ENCODE results near the gene TPM2. TPM values are rescaled to one million over a fixed set of nuclear protein-coding genes. Genes with fewer than 3 reads are reported as not detected.

TPM2 gene
- total and polyA plus RNA-seq, 9 of the 15 experiments (the other 6 are each of a cell fraction or from before 2014, with no cell fraction given), result 0.28 to 16.1 (median 4.5) TPM

DNA sequence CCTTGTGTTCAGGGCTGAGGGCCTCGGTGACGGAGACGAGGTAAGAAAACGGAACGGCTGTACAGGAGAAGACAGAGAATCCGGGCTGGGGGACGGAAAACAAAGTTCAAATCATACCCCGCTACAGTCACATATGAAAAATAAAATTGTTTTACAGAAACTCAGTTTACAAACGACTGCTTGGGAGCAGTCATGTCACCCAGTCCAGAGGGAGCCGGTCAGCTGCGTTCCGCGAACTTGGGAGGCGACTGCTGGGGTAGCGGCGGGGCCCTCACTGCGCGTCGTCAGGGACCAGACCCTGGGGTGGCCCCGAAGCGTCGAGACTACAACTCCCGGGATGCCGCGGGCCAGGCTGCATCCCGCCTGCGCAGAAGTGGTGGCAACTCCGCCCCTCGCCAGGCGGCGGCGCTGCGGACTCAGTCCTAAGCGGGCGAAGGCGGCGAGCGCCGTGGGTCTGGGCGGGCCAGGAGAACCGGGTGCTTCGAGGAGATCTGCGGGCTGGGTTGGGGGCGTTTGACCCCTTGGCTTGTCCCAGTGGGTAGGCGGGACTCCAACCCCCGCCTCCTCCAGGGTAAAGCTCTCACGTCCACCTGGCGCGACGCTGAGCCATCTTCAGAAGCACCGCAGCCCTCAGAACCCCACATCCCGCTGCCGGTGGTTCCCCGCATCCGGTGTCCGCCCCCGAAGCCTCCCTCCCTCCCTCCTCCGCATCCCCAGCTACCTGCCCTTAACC, 43.0 kb downstream of the TPM2 start (continued):
- peak; percentile 75 for TF ChIP-seq ETV1 (tag; conservative IDR thresholded peaks at IDR 0.05; ENCODE audit: low read depth)
- TF ChIP-seq, protein P1, sequence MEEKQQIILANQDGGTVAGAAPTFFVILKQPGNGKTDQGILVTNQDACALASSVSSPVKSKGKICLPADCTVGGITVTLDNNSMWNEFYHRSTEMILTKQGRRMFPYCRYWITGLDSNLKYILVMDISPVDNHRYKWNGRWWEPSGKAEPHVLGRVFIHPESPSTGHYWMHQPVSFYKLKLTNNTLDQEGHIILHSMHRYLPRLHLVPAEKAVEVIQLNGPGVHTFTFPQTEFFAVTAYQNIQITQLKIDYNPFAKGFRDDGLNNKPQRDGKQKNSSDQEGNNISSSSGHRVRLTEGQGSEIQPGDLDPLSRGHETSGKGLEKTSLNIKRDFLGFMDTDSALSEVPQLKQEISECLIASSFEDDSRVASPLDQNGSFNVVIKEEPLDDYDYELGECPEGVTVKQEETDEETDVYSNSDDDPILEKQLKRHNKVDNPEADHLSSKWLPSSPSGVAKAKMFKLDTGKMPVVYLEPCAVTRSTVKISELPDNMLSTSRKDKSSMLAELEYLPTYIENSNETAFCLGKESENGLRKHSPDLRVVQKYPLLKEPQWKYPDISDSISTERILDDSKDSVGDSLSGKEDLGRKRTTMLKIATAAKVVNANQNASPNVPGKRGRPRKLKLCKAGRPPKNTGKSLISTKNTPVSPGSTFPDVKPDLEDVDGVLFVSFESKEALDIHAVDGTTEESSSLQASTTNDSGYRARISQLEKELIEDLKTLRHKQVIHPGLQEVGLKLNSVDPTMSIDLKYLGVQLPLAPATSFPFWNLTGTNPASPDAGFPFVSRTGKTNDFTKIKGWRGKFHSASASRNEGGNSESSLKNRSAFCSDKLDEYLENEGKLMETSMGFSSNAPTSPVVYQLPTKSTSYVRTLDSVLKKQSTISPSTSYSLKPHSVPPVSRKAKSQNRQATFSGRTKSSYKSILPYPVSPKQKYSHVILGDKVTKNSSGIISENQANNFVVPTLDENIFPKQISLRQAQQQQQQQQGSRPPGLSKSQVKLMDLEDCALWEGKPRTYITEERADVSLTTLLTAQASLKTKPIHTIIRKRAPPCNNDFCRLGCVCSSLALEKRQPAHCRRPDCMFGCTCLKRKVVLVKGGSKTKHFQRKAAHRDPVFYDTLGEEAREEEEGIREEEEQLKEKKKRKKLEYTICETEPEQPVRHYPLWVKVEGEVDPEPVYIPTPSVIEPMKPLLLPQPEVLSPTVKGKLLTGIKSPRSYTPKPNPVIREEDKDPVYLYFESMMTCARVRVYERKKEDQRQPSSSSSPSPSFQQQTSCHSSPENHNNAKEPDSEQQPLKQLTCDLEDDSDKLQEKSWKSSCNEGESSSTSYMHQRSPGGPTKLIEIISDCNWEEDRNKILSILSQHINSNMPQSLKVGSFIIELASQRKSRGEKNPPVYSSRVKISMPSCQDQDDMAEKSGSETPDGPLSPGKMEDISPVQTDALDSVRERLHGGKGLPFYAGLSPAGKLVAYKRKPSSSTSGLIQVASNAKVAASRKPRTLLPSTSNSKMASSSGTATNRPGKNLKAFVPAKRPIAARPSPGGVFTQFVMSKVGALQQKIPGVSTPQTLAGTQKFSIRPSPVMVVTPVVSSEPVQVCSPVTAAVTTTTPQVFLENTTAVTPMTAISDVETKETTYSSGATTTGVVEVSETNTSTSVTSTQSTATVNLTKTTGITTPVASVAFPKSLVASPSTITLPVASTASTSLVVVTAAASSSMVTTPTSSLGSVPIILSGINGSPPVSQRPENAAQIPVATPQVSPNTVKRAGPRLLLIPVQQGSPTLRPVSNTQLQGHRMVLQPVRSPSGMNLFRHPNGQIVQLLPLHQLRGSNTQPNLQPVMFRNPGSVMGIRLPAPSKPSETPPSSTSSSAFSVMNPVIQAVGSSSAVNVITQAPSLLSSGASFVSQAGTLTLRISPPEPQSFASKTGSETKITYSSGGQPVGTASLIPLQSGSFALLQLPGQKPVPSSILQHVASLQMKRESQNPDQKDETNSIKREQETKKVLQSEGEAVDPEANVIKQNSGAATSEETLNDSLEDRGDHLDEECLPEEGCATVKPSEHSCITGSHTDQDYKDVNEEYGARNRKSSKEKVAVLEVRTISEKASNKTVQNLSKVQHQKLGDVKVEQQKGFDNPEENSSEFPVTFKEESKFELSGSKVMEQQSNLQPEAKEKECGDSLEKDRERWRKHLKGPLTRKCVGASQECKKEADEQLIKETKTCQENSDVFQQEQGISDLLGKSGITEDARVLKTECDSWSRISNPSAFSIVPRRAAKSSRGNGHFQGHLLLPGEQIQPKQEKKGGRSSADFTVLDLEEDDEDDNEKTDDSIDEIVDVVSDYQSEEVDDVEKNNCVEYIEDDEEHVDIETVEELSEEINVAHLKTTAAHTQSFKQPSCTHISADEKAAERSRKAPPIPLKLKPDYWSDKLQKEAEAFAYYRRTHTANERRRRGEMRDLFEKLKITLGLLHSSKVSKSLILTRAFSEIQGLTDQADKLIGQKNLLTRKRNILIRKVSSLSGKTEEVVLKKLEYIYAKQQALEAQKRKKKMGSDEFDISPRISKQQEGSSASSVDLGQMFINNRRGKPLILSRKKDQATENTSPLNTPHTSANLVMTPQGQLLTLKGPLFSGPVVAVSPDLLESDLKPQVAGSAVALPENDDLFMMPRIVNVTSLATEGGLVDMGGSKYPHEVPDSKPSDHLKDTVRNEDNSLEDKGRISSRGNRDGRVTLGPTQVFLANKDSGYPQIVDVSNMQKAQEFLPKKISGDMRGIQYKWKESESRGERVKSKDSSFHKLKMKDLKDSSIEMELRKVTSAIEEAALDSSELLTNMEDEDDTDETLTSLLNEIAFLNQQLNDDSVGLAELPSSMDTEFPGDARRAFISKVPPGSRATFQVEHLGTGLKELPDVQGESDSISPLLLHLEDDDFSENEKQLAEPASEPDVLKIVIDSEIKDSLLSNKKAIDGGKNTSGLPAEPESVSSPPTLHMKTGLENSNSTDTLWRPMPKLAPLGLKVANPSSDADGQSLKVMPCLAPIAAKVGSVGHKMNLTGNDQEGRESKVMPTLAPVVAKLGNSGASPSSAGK (IDR thresholded peaks at IDR 0.05), result peak; percentile 21; the same call in 1 of the 2 replicates
- TF ChIP-seq BHLHE40 (IDR thresholded peaks at IDR 0.05; ENCODE audit: low read length), result 0 out of 2 replicates have a peak, but pooled peaks have one; percentile 19
- TF ChIP-seq, protein P2, sequence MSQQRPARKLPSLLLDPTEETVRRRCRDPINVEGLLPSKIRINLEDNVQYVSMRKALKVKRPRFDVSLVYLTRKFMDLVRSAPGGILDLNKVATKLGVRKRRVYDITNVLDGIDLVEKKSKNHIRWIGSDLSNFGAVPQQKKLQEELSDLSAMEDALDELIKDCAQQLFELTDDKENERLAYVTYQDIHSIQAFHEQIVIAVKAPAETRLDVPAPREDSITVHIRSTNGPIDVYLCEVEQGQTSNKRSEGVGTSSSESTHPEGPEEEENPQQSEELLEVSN (IDR thresholded peaks at IDR 0.05; ENCODE audit: borderline replicate concordance in 1 of 2, extremely low read depth in 1 of 2, insufficient read depth in 1 of 2, insufficient read length in 1 of 2, low read depth in 1 of 2, low read length in 1 of 2, poor library complexity in 1 of 2, severe bottlenecking in 1 of 2), result peak; percentile 24 to 66
- TF ChIP-seq, protein P3, sequence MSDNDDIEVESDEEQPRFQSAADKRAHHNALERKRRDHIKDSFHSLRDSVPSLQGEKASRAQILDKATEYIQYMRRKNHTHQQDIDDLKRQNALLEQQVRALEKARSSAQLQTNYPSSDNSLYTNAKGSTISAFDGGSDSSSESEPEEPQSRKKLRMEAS (CRISPR knock-in tag; IDR thresholded peaks at IDR 0.05), result 0 out of 2 replicates have a peak, but pooled peaks have one; percentile 25
- peak; percentile 36; the same call in 1 of the 2 replicates for TF ChIP-seq STAG1 (CRISPR knock-in tag; IDR thresholded peaks at IDR 0.05; ENCODE audit: borderline replicate concordance)
- TF ChIP-seq, protein P4, sequence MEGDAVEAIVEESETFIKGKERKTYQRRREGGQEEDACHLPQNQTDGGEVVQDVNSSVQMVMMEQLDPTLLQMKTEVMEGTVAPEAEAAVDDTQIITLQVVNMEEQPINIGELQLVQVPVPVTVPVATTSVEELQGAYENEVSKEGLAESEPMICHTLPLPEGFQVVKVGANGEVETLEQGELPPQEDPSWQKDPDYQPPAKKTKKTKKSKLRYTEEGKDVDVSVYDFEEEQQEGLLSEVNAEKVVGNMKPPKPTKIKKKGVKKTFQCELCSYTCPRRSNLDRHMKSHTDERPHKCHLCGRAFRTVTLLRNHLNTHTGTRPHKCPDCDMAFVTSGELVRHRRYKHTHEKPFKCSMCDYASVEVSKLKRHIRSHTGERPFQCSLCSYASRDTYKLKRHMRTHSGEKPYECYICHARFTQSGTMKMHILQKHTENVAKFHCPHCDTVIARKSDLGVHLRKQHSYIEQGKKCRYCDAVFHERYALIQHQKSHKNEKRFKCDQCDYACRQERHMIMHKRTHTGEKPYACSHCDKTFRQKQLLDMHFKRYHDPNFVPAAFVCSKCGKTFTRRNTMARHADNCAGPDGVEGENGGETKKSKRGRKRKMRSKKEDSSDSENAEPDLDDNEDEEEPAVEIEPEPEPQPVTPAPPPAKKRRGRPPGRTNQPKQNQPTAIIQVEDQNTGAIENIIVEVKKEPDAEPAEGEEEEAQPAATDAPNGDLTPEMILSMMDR (IDR thresholded peaks at IDR 0.05 in 2 of 3, conservative IDR thresholded peaks at IDR 0.05 in 1 of 3; ENCODE audit: insufficient read depth in 2 of 3, low read depth in 1 of 3, low read length in 3 of 3), result peak; percentile 84 to 89 (median 87)
- peak; percentile 79 for TF ChIP-seq RB1 (IDR thresholded peaks at IDR 0.05; ENCODE audit: low read depth)
- peak; percentile 62; the same call in 1 of the 2 replicates for TF ChIP-seq PHF8 (IDR thresholded peaks at IDR 0.05; ENCODE audit: borderline replicate concordance, low read length)
- TF ChIP-seq FOXM1 (IDR thresholded peaks at IDR 0.05; ENCODE audit: low read depth), result 0 out of 2 replicates have a peak, but pooled peaks have one; percentile 24
- no peak for TF ChIP-seq FOXM1 (CRISPR knock-in tag; IDR thresholded peaks at IDR 0.05; ENCODE audit: low read depth)
